ENCODE data around the gene KIF17.

The KIF17 gene

DNA sequence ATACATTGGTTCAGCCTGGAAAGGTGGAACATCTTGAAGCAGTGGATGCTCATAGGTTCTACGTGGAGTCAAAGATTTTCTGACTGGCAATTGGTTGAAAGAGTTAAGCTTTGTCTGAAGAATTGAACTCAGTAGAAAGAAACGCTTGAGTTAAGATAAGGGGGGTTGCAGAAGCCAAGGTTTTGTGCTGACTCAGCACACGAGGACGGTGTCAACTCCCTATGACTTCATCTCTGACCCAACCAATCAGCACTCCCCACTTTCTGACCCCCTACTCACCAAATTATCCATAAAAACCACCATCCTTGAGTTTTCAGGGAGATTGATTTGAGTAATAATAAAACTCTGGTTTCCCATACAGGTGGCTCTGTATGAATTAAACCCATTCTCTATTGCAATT is 87.1 kb downstream of the KIF17 start:
- Histone ChIP-seq H3K9me3 (ENCODE audit: control insufficient read depth in 1 of 2, low read length in 2 of 2) (no peaks in the 10 kb centered on the region), H3K4me1 (ENCODE audit: control insufficient read depth in 1 of 2, insufficient read depth in 2 of 2, low read length in 2 of 2) (peaks cover 16 to 18% of the 10 kb centered on the region in 2 donors), H3K36me3 (ENCODE audit: control insufficient read depth in 1 of 2, insufficient read depth in 2 of 2, low read length in 2 of 2) (no peaks in the 10 kb centered on the region), H3K4me3 (ENCODE audit: low read depth in 1 of 2, low read length in 2 of 2) (no peak overlapping the region), H3K27ac (ENCODE audit: low read depth, low read length) (no peak overlapping the region), H3K27me3 (ENCODE audit: control insufficient read depth in 1 of 2, insufficient read depth in 2 of 2, low read length in 2 of 2) (no peaks in the 10 kb centered on the region), H3K9ac (ENCODE audit: low read depth in 1 of 2, low read length in 2 of 2) (no peak overlapping the region)

DNA sequence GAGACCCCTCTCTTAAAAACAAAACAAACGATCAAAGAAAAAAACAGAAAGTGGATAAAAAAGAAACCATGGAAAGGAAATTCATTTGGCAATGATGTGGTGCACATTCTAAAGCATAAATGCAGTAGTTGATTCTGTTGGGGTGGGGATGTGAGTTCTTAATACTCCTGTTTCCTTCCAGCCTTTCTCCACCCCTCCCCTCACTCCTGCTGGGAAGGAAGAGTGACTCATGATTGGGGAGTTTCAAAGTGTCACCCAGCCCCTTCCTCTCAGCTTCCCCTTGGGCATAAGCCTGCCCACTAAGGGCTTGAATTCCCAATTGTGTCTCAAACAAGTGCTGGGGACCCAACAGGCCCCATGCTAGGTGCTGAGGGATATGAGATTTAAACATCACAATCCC is 91.3 kb downstream of the KIF17 start:
- H3K4me3 ChIP-seq (ENCODE audit: low read depth in 1 of 2, low read length in 2 of 2): no peak overlapping the region
- H3K27ac ChIP-seq (ENCODE audit: low read depth, low read length): no peak overlapping the region
- no peaks in the 10 kb centered on the region for H3K36me3 ChIP-seq (ENCODE audit: control insufficient read depth in 1 of 2, insufficient read depth in 2 of 2, low read length in 2 of 2)
- no peaks in the 10 kb centered on the region for H3K9me3 ChIP-seq (ENCODE audit: control insufficient read depth in 1 of 2, low read length in 2 of 2)
- no peak overlapping the region for H3K9ac ChIP-seq (ENCODE audit: low read depth in 1 of 2, low read length in 2 of 2)
- no peaks in the 10 kb centered on the region for H3K4me1 ChIP-seq (ENCODE audit: control insufficient read depth in 1 of 2, insufficient read depth in 2 of 2, low read length in 2 of 2)
- no peaks in the 10 kb centered on the region for H3K27me3 ChIP-seq (ENCODE audit: control insufficient read depth in 1 of 2, insufficient read depth in 2 of 2, low read length in 2 of 2)

DNA sequence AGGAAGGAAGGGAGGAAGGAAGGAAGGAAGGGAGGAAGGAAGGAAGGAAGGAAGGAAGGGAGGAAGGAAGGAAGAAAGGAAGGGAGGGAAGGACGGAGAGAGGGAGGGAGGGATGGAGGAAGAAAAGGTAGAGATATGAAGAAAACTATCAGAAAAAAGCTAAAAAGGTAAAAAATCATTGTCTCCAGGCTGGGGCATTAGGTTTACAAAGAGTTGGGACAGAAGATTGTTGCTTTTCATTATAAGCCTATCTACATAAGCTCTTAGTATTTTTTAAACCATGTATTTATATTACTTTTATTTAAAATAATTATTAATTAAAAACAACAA is 91.7 kb downstream of the KIF17 start:
- no peak overlapping the region for H3K9ac ChIP-seq (ENCODE audit: low read depth in 1 of 2, low read length in 2 of 2)
- H3K27me3 ChIP-seq (ENCODE audit: control insufficient read depth in 1 of 2, insufficient read depth in 2 of 2, low read length in 2 of 2): no peaks in the 10 kb centered on the region
- H3K4me1 ChIP-seq (ENCODE audit: control insufficient read depth in 1 of 2, insufficient read depth in 2 of 2, low read length in 2 of 2): no peaks in the 10 kb centered on the region
- H3K36me3 ChIP-seq (ENCODE audit: control insufficient read depth in 1 of 2, insufficient read depth in 2 of 2, low read length in 2 of 2): no peaks in the 10 kb centered on the region
- H3K9me3 ChIP-seq (ENCODE audit: control insufficient read depth in 1 of 2, low read length in 2 of 2): no peaks in the 10 kb centered on the region
- H3K27ac ChIP-seq (ENCODE audit: low read depth, low read length): no peak overlapping the region
- no peak overlapping the region for H3K4me3 ChIP-seq (ENCODE audit: low read depth in 1 of 2, low read length in 2 of 2)

DNA sequence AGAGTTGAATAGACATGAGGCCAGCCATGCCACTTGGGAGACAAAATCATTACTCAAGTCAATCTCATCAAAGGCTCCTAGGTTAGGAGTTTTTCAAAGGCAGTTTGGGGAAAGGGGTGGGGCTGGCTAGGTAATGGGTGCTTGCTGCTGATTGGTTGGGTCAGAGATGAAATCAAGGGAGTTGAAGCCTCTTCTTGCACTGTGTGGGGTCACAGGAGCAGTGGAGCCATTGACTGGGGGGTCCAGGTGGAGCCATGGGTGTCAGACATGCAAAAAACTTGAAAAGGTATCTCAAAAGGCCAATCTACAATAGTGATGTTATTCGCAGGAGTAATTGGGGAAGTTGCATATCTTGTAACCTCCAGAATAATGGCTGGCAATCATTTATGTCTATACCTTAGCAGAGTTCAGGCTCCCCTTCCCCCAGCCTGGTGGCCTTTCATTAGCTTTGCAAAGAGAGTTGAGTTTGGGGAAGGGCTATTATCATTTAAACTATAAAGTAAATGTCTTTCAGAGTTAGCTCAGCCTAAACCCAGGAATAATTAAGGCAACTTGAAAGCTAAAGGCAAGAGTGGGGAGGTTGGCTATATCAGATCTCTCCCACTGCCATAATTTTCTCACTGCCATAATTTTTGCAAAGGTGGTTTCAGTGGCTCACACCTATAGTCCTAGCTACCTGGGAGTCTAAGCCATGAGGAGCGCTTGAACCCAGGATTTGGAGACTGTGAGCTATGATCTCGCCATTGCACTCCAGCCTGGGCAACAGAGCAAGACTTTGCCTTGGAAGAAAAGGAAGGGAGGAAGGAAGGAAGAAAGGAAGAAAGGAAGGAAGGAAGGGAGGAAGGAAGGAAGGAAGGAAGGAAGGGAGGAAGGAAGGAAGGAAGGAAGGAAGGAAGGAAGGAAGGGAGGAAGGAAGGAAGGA is 92.4 kb downstream of the KIF17 start:
- Histone ChIP-seq H3K9ac (ENCODE audit: low read depth in 1 of 2, low read length in 2 of 2) (no peak overlapping the region), H3K27me3 (ENCODE audit: control insufficient read depth in 1 of 2, insufficient read depth in 2 of 2, low read length in 2 of 2) (no peaks in the 10 kb centered on the region), H3K27ac (ENCODE audit: low read depth, low read length) (no peak overlapping the region), H3K4me3 (ENCODE audit: low read depth in 1 of 2, low read length in 2 of 2) (no peak overlapping the region), H3K36me3 (ENCODE audit: control insufficient read depth in 1 of 2, insufficient read depth in 2 of 2, low read length in 2 of 2) (no peaks in the 10 kb centered on the region), H3K9me3 (ENCODE audit: control insufficient read depth in 1 of 2, low read length in 2 of 2) (no peaks in the 10 kb centered on the region), H3K4me1 (ENCODE audit: control insufficient read depth in 1 of 2, insufficient read depth in 2 of 2, low read length in 2 of 2) (no peaks in the 10 kb centered on the region)

DNA sequence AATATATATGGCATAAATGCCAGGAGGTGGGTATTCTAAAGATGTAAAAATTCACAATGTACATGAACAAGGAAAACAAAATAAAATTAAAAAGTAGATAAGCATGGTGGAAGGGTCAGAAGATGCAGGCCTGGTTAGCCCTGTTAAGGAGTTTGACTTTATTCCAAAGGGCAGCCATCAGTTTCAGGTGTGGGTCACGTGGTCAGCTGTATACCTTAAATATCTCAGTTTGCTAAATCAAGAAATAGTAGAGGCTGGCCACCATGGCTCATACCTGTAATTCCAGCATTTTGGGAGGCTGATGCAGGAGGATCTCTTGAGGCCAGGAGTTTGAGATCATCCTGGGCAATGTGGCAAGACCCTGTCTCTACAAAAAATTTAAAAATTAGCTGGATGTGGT is 93.1 kb downstream of the KIF17 start:
- Histone ChIP-seq H3K9ac (ENCODE audit: low read depth in 1 of 2, low read length in 2 of 2) (no peak overlapping the region), H3K4me3 (ENCODE audit: low read depth in 1 of 2, low read length in 2 of 2) (no peak overlapping the region), H3K36me3 (ENCODE audit: control insufficient read depth in 1 of 2, insufficient read depth in 2 of 2, low read length in 2 of 2) (no peaks in the 10 kb centered on the region), H3K27me3 (ENCODE audit: control insufficient read depth in 1 of 2, insufficient read depth in 2 of 2, low read length in 2 of 2) (no peaks in the 10 kb centered on the region), H3K9me3 (ENCODE audit: control insufficient read depth in 1 of 2, low read length in 2 of 2) (no peaks in the 10 kb centered on the region), H3K27ac (ENCODE audit: low read depth, low read length) (no peak overlapping the region), H3K4me1 (ENCODE audit: control insufficient read depth in 1 of 2, insufficient read depth in 2 of 2, low read length in 2 of 2) (no peaks in the 10 kb centered on the region)

DNA sequence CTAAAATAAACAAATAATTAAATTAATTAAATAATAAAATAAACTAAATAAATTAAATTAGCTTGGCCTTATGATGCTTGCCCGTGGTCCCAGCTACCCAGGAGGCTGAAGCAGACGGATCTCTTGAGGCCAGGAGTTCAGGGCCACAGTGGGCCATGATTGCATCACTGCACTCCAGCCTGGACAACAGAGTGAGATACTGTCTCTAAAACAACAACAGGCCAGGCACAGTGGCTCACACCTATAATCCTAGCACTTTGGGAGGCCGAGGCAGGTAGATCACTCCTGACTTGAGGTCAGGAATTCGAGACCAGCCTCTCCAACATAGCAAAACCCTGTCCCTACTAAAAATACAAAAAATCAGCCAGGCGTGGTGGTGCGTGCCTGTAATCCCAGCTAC is 96.8 kb downstream of the KIF17 start:
- Histone ChIP-seq H3K36me3 (ENCODE audit: control insufficient read depth in 1 of 2, insufficient read depth in 2 of 2, low read length in 2 of 2) (no peaks in the 10 kb centered on the region), H3K9ac (ENCODE audit: low read depth in 1 of 2, low read length in 2 of 2) (no peak overlapping the region), H3K4me1 (ENCODE audit: control insufficient read depth in 1 of 2, insufficient read depth in 2 of 2, low read length in 2 of 2) (peaks cover 0 to 5% of the 10 kb centered on the region in 2 donors), H3K27ac (ENCODE audit: low read depth, low read length) (no peak overlapping the region), H3K9me3 (ENCODE audit: control insufficient read depth in 1 of 2, low read length in 2 of 2) (no peaks in the 10 kb centered on the region), H3K27me3 (ENCODE audit: control insufficient read depth in 1 of 2, insufficient read depth in 2 of 2, low read length in 2 of 2) (no peaks in the 10 kb centered on the region), H3K4me3 (ENCODE audit: low read depth in 1 of 2, low read length in 2 of 2) (no peak overlapping the region)

DNA sequence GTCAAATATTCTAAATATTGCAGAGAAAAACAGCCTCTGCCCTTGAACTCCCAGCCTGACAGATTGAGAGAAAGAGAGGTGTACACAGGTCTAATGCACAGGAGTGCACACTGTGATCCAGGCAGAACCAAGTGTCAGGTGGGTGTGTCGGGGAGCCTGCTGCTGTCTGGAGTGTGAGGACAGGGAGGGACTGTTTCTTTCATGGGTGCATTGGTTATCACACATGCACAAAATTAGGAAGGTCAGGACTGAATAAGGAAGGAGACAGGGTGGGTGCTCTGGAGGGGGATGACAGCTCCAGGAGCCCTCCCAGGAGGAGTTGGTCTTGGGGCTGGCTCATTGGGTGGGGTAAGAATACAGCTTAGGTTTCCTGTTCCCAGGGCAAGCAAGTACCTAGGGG is 97.8 kb downstream of the KIF17 start:
- Histone ChIP-seq H3K4me1 (ENCODE audit: control insufficient read depth in 1 of 2, insufficient read depth in 2 of 2, low read length in 2 of 2) (peaks cover 0 to 5% of the 10 kb centered on the region in 2 donors), H3K27me3 (ENCODE audit: control insufficient read depth in 1 of 2, insufficient read depth in 2 of 2, low read length in 2 of 2) (no peaks in the 10 kb centered on the region), H3K9me3 (ENCODE audit: control insufficient read depth in 1 of 2, low read length in 2 of 2) (no peaks in the 10 kb centered on the region), H3K36me3 (ENCODE audit: control insufficient read depth in 1 of 2, insufficient read depth in 2 of 2, low read length in 2 of 2) (no peaks in the 10 kb centered on the region), H3K9ac (ENCODE audit: low read depth in 1 of 2, low read length in 2 of 2) (no peak overlapping the region), H3K4me3 (ENCODE audit: low read depth in 1 of 2, low read length in 2 of 2) (no peak overlapping the region), H3K27ac (ENCODE audit: low read depth, low read length) (no peak overlapping the region)

DNA sequence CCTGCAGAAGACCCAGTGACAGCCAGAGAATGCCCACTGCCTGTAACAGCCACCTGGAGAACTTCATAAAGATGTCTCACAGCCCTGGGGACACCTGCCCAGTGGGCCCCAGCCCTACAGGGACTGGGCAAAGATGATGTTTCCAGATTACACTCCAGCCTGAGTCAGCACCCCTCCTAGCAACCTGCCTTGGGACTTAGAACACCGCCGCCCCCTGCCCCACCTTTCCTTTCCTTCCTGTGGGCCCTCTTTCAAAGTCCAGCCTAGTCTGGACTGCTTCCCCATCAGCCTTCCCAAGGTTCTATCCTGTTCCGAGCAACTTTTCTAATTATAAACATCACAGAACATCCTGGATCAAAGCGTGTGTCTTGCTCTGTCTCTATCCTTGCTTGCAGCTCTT is 99.3 kb downstream of the KIF17 start:
- Histone ChIP-seq H3K27me3 (ENCODE audit: control insufficient read depth in 1 of 2, insufficient read depth in 2 of 2, low read length in 2 of 2) (no peaks in the 10 kb centered on the region), H3K9ac (ENCODE audit: low read depth in 1 of 2, low read length in 2 of 2) (no peak overlapping the region), H3K27ac (ENCODE audit: low read depth, low read length) (no peak overlapping the region), H3K36me3 (ENCODE audit: control insufficient read depth in 1 of 2, insufficient read depth in 2 of 2, low read length in 2 of 2) (no peaks in the 10 kb centered on the region), H3K9me3 (ENCODE audit: control insufficient read depth in 1 of 2, low read length in 2 of 2) (no peaks in the 10 kb centered on the region), H3K4me3 (ENCODE audit: low read depth in 1 of 2, low read length in 2 of 2) (no peak overlapping the region), H3K4me1 (ENCODE audit: control insufficient read depth in 1 of 2, insufficient read depth in 2 of 2, low read length in 2 of 2) (peaks cover 5 to 13% of the 10 kb centered on the region in 2 donors)

DNA sequence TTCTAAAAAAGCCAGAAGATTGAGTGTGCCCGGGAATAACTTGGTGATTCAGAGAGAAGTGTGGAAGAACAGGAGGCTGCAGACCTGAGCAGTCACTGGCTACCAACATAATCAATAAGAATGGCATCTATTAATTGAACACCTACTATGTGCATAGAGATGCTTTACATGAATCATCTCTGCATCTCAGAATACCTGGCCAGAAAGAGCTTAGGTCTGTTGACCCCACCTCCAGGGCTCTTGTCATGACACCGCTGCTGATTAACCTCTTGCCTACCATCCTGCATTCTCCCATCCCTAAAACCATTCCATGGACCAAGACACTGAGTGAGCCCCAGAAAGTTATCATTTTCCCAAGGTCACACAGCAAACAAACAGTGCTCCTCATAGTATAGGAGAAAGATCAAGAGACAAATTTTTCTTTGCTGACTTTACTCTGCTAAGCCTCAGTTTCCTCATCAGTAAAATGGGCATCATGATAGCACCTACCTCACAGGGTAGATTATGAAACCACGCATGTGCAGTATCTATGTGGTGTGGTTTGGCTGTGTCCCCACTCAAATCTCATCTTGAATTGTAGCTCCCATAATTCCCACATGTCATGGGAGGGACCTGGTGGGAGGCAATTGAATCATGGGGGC is 100.8 kb downstream of the KIF17 start:
- Histone ChIP-seq H3K9ac (ENCODE audit: low read depth in 1 of 2, low read length in 2 of 2) (no peak overlapping the region), H3K4me1 (ENCODE audit: control insufficient read depth in 1 of 2, insufficient read depth in 2 of 2, low read length in 2 of 2) (peaks cover 11 to 17% of the 10 kb centered on the region in 2 donors), H3K9me3 (ENCODE audit: control insufficient read depth in 1 of 2, low read length in 2 of 2) (no peaks in the 10 kb centered on the region), H3K36me3 (ENCODE audit: control insufficient read depth in 1 of 2, insufficient read depth in 2 of 2, low read length in 2 of 2) (no peaks in the 10 kb centered on the region), H3K27me3 (ENCODE audit: control insufficient read depth in 1 of 2, insufficient read depth in 2 of 2, low read length in 2 of 2) (no peaks in the 10 kb centered on the region), H3K27ac (ENCODE audit: low read depth, low read length) (no peak overlapping the region), H3K4me3 (ENCODE audit: low read depth in 1 of 2, low read length in 2 of 2) (no peak overlapping the region)

DNA sequence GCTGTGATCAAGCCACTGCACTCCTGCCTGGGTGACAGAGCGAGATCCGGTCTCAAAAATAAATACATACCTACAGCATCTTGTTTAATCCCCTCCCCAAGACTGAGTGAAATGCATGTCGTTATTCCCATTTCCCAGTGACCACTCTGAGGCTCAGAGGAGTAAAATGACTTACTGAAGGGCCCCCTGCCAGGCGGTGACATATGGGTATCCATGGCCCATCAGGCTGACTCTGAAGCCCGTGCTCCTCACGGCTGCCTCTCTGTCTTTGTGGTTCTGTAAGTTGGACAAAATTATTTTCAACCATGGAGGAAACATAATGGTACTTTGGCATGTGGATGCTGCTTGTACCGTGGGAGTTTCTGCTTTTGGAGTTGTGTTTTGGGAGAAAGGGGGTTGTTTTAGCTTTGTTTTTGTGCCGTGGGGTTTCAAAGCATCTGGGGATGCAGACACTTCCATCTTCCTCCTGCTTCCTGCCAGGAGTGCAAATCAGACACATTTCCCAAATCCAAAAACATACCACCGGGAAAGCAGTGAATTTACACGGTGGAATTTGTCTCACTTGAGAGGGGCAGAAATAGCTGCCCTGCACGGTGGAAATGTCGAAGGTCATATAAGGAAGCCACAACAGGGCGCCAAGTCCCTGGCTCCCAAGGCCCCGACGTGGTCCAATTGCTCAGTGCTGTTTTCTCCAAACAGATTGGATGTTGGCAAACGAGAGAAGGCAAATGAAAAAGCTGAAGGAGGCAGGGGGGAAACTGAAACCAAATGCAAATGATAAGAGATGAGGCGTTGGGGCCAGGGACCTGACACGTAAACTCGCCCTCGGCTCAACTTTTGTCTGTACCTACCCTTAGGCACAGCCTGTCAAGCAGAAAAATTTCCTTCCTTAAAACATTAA is 101.6 kb downstream of the KIF17 start:
- H3K9ac ChIP-seq (ENCODE audit: low read depth in 1 of 2, low read length in 2 of 2): no peak overlapping the region
- H3K4me1 ChIP-seq (ENCODE audit: control insufficient read depth in 1 of 2, insufficient read depth in 2 of 2, low read length in 2 of 2): peaks cover 11 to 17% of the 10 kb centered on the region in 2 donors
- no peaks in the 10 kb centered on the region for H3K27me3 ChIP-seq (ENCODE audit: control insufficient read depth in 1 of 2, insufficient read depth in 2 of 2, low read length in 2 of 2)
- H3K9me3 ChIP-seq (ENCODE audit: control insufficient read depth in 1 of 2, low read length in 2 of 2): no peaks in the 10 kb centered on the region
- H3K27ac ChIP-seq (ENCODE audit: low read depth, low read length): no peak overlapping the region
- H3K4me3 ChIP-seq (ENCODE audit: low read depth in 1 of 2, low read length in 2 of 2): no peak overlapping the region
- no peaks in the 10 kb centered on the region for H3K36me3 ChIP-seq (ENCODE audit: control insufficient read depth in 1 of 2, insufficient read depth in 2 of 2, low read length in 2 of 2)
